CD8-positive, alpha-beta memory T cell (primary cell): ENCODE results near the gene CLEC4D. TPM values are rescaled to one million over a fixed set of nuclear protein-coding genes. Genes with fewer than 3 reads are reported as not detected.

Source experiments
- CTCF ChIA-PET: fragments of 350-600 bp; sonication (Branson Sonifier 250); formaldehyde crosslinking; loops from one replicate; lab custom pipeline; 2021; ENCODE audit warnings: antibody characterized with exemption; lab: Charles Lee
- POLR2A ChIA-PET: fragments of 350-600 bp; sonication (Branson Sonifier 250); formaldehyde crosslinking; loops from one replicate; lab custom pipeline; 2021; ENCODE audit warnings: antibody characterized with exemption; lab: Charles Lee
- DNase-seq, 5 donors: peaks; one replicate each; pipeline versions ENCODE4 v3.0.0 to v3.0.0-alpha.2; 2020 to 2022; ENCODE audit warnings: mixed read lengths in 1 of 5
- H3K27ac ChIP-seq: one replicate; pipeline ENCODE4 v1.7.0; 2013; ENCODE audit warnings: low read depth, mild to moderate bottlenecking, low read length, moderate library complexity
- H3K27me3 ChIP-seq: 2 replicates; pipeline ENCODE4 v1.7.0; 2013; ENCODE audit warnings: low read length, mild to moderate bottlenecking; ENCODE audit not compliant: insufficient read depth, poor library complexity, severe bottlenecking
- H3K36me3 ChIP-seq: 2 replicates; pipeline ENCODE4 v1.7.0; 2013; ENCODE audit warnings: mild to moderate bottlenecking, low read length, moderate library complexity; ENCODE audit not compliant: insufficient read depth
- H3K4me1 ChIP-seq: 2 replicates; pipeline ENCODE4 v1.7.0; 2013; ENCODE audit warnings: mild to moderate bottlenecking, low read length, moderate library complexity; ENCODE audit not compliant: insufficient read depth
- H3K4me3 ChIP-seq: 2 replicates; pipeline ENCODE4 v1.7.0; 2013; ENCODE audit warnings: mild to moderate bottlenecking, low read length
- H3K9me3 ChIP-seq: 2 replicates; pipeline ENCODE4 v1.7.0; 2013; ENCODE audit warnings: mild to moderate bottlenecking, low read length
- H3K27ac Mint-ChIP-seq, 8 donors: one replicate each; pipeline ENCODE4 v1.8.0; 2020 to 2021; ENCODE audit warnings: mixed read lengths in 8 of 8, mild to moderate bottlenecking in 6 of 8, inconsistent platforms in 3 of 8, moderate library complexity in 3 of 8
- H3K27me3 Mint-ChIP-seq, 2 donors: one replicate each; pipeline ENCODE4 v1.8.0; 2020 to 2021; ENCODE audit warnings: mixed read lengths in 2 of 2, mild to moderate bottlenecking in 1 of 2, moderate library complexity in 1 of 2
- H3K36me3 Mint-ChIP-seq, 3 donors: one replicate each; pipeline ENCODE4 v1.8.0; 2020 to 2021; ENCODE audit warnings: mixed read lengths in 3 of 3, inconsistent platforms in 1 of 3, mild to moderate bottlenecking in 1 of 3
- H3K4me1 Mint-ChIP-seq, 3 donors: one replicate each; pipeline ENCODE4 v1.8.0; 2020 to 2021; ENCODE audit warnings: mixed read lengths in 3 of 3, inconsistent platforms in 1 of 3, mild to moderate bottlenecking in 1 of 3
- H3K4me3 Mint-ChIP-seq, 7 donors: one replicate each; pipeline ENCODE4 v1.8.0; 2020 to 2021; ENCODE audit warnings: mixed read lengths in 7 of 7, mild to moderate bottlenecking in 6 of 7, moderate library complexity in 4 of 7, inconsistent platforms in 2 of 7
- H3K9me3 Mint-ChIP-seq, 5 donors: one replicate each; pipeline ENCODE4 v1.8.0; 2020 to 2022; ENCODE audit warnings: mixed read lengths in 5 of 5, mild to moderate bottlenecking in 3 of 5, moderate library complexity in 2 of 5, inconsistent platforms in 1 of 5
- polyA plus RNA-seq: library from polyadenylated mRNA; unstranded; fragments of 300-500 nt; fragmentation: Illumina TruSeq; gene quantifications from one replicate; pipeline ENCODE4 v1.2.3, GENCODE V29; 2021
- total RNA-seq, 2 experiments: library from RNA; stranded (reverse); gene quantifications; one replicate each; pipeline ENCODE4 v1.2.3, GENCODE V29; 2021

CLEC4D gene
- total and polyA plus RNA-seq, 3 experiments from 2014 or later: not detected

- POLR2A ChIA-PET: no interaction called here
- H3K27me3 ChIP-seq: no peaks in the 10 kb centered on the region
- Mint-ChIP-seq H3K27me3 (peaks cover 3 to 4% of the 10 kb centered on the region in 2 donors), H3K4me3 (no peak overlapping the region), H3K4me1 (no peaks in the 10 kb centered on the region), H3K27ac (no peak overlapping the region), H3K9me3 (peaks cover 2 to 20% (median 6%) of the 10 kb centered on the region in 5 donors), H3K36me3 (peaks cover 0 to 21% (median 0%) of the 10 kb centered on the region in 3 donors)
- CTCF ChIA-PET: interaction anchor here (4.5 kb wide), 1 partner anchor 22 kb away, joined by 17 read pairs; no protein-coding TSS in a partner anchor
- no peak overlapping the region for H3K4me3 ChIP-seq
- H3K27ac ChIP-seq: no peak overlapping the region
- no peaks in the 10 kb centered on the region for H3K36me3 ChIP-seq
- peaks cover 6% of the 10 kb centered on the region for H3K9me3 ChIP-seq
- DNase-seq: no peak
- no peaks in the 10 kb centered on the region for H3K4me1 ChIP-seq
Measured at GRCh38 chr12:8566525-8566924, 53.2 kb downstream of the CLEC4D start.

Other genes starting within 250 kb of the CLEC4D start
- not detected for gene CLEC6A, start 57.5 kb upstream of the CLEC4D start, total RNA-seq
- not detected for gene CLEC6A, start 57.5 kb upstream of the CLEC4D start, polyA plus RNA-seq
- gene CLEC4E, start 27.4 kb downstream of the CLEC4D start, total RNA-seq: not detected
- gene CLEC4E, start 27.4 kb downstream of the CLEC4D start, polyA plus RNA-seq: not detected
- gene AICDA, start 99.4 kb downstream of the CLEC4D start, total RNA-seq: under 1 TPM; 0.18 to 0.71 TPM
- not detected for gene AICDA, start 99.4 kb downstream of the CLEC4D start, polyA plus RNA-seq
- not detected for gene MFAP5, start 149.3 kb downstream of the CLEC4D start, total RNA-seq
- not detected for gene MFAP5, start 149.3 kb downstream of the CLEC4D start, polyA plus RNA-seq
- gene RIMKLB, start 184.5 kb downstream of the CLEC4D start, total RNA-seq: 1 to 10 TPM; 6.1 to 7.9 TPM
- 4.3 TPM for gene RIMKLB, start 184.5 kb downstream of the CLEC4D start, polyA plus RNA-seq